ENCODE data around the gene RABEP2.

DNA sequence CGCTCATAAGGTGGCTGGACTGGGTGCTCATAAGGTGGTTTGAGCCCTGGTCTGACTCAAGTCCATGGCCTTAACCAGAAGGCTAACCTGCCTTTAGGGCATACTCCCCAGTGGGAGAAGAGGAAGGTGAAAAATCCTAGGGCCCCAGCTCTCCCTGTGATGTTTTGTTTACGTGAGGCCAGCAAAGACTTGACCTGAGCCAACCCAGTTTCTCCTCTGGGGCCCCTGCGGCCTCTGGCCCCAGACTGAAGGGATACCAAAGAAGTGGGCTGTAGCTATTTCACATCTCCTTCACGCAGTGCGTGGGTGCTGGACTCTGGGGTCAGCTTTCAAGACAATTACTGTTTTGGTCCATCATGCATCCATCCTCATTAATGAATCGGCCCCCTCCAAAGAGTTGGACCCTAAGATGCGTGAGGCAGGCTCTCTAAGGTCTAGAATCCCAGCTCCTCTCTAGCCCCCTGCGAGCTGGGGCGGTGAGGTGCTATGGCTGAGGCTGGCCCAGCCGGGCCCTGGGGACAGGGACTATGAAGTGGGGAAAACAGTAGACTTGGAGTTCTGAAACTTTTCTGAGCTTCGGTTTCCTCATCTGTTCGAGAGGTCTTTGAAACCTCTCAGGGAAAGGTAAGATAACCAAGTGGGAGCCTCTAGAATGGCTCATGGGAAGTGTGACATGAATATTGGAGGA is 59.9 kb downstream of the RABEP2 start:
- no peak for TF ChIP-seq EZH2 (IDR thresholded peaks at IDR 0.05; ENCODE audit: low read depth)
- TF ChIP-seq, protein P1, sequence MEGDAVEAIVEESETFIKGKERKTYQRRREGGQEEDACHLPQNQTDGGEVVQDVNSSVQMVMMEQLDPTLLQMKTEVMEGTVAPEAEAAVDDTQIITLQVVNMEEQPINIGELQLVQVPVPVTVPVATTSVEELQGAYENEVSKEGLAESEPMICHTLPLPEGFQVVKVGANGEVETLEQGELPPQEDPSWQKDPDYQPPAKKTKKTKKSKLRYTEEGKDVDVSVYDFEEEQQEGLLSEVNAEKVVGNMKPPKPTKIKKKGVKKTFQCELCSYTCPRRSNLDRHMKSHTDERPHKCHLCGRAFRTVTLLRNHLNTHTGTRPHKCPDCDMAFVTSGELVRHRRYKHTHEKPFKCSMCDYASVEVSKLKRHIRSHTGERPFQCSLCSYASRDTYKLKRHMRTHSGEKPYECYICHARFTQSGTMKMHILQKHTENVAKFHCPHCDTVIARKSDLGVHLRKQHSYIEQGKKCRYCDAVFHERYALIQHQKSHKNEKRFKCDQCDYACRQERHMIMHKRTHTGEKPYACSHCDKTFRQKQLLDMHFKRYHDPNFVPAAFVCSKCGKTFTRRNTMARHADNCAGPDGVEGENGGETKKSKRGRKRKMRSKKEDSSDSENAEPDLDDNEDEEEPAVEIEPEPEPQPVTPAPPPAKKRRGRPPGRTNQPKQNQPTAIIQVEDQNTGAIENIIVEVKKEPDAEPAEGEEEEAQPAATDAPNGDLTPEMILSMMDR (conservative IDR thresholded peaks at IDR 0.05): no peak

Data from PC-9 (cell line).